Right ventricle myocardium inferior (tissue), 1 donor: ENCODE data around the gene EXOSC3. TPM values are rescaled to one million over a fixed set of nuclear protein-coding genes. Genes with fewer than 3 reads are reported as not detected.

ENCODE experiments used
- ATAC-seq: fragments of 200-7000 bp; cut with Tn5 transposase; one replicate; pipeline ENCODE4 v1.9.1; 2020; ENCODE audit warnings: mild to moderate bottlenecking, moderate library complexity
- DNase-seq: peaks from one replicate; pipeline ENCODE4 v3.0.0; 2021; ENCODE audit errors: missing footprints
- intact Hi-C: fragments of 100-400 bp; cut with DNase I; formaldehyde crosslinking; loops from one replicate; pipeline ENCODE4 v1.11.0; 2022
- total RNA-seq: library from RNA; stranded (reverse); fragmentation: NEBNext Ultra II Directional; extraction: Animal tissue kit (Norgen Biotek cat#: 25700); gene quantifications from one replicate; pipeline ENCODE4 v1.2.1, GENCODE V29; 2021
- donor health status: DM: no; HTN: yes; CAD: no; lungs with severe emphysema.

Gene EXOSC3
- total RNA-seq, 1 donor from 2014 or later = 17.0 TPM

DNA sequence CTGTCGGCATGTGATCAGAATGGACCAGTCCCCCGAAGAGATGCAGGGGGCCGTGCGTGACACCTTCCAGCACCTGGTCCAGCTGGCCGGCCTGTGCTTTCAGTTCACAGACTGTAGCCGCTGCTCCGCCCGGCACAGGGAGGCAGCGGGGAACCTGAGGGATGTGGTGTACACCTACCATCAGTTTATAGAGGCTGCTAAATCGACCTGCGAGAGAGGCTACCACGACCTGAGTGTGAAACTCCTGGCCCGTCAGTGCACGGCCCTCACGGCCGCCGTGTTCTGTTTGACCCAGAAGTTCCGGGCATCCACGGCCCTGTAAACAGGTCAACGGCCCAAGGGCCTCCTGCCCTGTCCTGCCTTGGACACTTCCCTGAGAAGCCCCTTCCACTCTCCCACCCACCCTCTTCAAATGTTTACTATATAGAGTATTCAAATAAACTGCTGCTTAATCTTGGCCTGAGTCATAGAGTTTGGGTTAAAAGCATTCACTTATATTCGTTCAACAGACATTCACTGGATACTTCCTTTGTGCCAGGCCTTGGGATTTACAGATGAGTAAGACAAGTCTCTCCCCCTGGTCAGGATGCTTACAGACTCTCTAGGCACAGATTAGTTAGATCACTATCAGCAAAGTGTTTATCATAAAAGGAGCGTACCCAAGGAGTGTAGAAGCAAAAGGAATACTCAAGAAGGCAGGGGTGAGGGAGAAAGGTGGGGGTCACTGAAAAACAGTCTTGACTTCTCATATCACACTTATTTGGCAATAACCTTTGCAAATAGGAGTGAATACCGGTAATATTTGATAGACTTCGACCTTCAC lies 38.2 kb downstream of the EXOSC3 start:
- ATAC-seq = no peak
- intact Hi-C loops = loop anchor here (2.0 to 10.0 kb wide), 3 partner anchors 172 to 648 kb away; partner anchors contain the start of genes ALDH1B1 and FBXO10
- no peak for DNase-seq

DNA sequence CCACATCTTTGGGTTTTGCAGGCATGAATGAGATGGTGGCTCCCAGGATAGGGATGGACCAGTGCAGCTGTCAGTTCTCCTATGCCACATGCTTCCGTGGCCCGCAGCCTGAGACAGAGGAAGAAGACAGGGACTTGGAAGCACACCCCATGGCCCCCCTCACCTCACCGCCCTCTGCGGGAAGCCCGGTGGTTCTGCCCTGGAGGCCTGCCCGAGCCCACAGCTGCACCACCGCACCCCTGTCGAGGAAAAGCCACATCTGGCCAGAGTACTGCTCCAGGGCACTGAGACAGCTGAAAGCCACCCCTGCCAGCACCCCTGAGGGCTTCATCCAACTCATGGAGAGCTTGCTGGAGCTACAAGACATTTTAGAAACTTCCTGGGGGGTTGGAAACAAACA lies 38.9 kb downstream of the EXOSC3 start:
- intact Hi-C loops = loop anchor here (2.0 to 10.0 kb wide), 3 partner anchors 171 to 649 kb away; partner anchors contain the start of genes ALDH1B1 and FBXO10
- DNase-seq (no peak), ATAC-seq (no peak)

DNA sequence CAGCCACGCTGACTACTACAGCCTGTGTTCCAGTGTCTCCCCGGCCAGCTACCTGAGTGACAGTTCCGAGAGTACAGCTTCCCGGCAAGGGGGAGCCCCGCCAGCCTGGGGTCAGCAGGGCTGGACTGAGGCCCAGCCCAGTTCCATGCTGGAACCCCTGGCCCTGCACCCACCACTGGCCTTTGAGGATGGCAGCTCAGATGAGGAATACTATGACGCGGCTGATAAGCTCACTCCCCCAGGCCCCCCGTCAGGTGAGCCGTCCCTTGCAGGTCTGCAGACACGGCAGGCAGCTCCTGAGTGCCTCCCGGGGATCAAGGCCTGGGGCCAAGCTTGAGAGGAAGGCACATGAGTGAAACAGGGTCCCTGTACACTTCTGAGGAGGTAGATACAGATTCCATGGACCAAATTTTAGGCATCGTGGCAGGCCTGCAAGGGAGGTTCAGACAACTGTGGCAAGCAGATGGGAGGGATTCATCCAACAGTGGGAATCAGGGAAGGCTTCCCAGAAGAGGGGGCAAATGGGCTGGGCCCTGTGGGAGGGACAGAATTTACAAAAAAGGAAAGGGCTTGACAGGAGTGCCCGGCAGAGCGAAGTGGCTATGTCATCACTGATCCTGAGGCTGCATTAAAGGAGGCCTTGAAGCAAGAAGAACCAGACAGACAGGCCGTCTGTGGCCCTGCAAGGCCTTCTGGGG lies 44.1 kb downstream of the EXOSC3 start:
- intact Hi-C loops = loop anchor here (10.0 kb wide), 2 partner anchors 166 to 654 kb away; partner anchors contain the start of genes ALDH1B1 and FBXO10
- DNase-seq (no peak), ATAC-seq (no peak)

DNA sequence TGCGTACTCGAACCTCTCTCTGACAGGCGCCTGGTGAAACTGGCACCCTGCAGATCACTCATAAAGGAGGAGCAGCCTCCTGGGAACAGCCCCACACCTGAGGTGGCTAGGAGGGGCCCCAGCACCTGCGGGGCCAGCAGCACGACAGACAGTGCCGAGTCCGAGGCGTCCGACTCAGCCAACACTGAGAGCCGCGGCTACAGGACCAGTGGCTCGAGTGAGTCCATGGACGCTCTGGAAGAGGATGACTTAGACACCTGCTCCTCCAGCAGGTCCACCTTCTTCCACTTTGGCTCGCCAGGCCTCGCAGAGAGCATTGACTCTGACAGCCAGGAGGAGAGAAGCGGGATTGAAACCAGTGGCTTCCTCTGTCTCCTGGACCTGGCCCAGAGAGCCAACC lies 44.7 kb downstream of the EXOSC3 start:
- DNase-seq (no peak), ATAC-seq (no peak)
- intact Hi-C loops = loop anchor here (10.0 kb wide), 2 partner anchors 165 to 655 kb away; partner anchors contain the start of genes ALDH1B1 and FBXO10

DNA sequence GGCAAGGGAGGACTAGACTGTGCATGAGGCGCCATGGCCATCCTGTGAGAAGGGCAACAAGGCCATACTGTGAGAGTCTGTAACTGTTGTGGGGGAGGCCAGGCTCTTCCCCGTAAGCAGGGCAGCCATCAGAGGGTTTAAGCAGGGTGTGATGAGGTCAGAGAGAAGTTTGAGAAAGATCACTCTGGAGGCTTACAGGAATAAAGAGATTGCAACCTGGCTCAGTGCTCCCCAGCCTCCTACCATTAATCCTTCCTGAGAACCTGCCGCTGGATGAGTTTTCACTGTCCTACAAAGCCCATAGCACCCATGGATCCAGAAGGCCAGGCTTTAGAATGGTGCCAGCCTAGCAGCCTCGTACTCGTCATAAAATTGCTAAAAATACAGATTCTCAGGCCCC lies 45.6 kb downstream of the EXOSC3 start:
- ATAC-seq = no peak
- no peak for DNase-seq
- intact Hi-C loops = no loop called here

DNA sequence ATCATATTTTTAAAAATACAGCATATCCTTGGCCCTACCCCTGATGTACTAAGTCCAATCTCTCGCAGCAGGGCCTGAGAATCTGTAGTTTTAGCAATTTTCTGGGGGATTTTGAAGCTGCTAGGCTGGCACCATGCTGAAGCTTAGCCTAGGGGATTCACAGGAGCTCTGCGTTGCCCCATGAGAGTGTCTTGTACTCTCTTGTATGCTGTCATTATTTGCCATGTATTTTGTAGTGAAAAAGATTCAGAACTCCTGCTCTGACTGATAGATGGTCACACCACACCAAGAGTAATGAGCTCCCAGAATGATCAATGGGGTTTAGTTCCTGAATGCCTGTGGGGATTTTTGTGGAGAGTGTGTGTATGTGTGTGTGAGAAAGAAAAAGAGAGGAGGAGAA lies 51.9 kb downstream of the EXOSC3 start:
- DNase-seq (no peak), ATAC-seq (no peak)
- intact Hi-C loops = no loop called here

DNA sequence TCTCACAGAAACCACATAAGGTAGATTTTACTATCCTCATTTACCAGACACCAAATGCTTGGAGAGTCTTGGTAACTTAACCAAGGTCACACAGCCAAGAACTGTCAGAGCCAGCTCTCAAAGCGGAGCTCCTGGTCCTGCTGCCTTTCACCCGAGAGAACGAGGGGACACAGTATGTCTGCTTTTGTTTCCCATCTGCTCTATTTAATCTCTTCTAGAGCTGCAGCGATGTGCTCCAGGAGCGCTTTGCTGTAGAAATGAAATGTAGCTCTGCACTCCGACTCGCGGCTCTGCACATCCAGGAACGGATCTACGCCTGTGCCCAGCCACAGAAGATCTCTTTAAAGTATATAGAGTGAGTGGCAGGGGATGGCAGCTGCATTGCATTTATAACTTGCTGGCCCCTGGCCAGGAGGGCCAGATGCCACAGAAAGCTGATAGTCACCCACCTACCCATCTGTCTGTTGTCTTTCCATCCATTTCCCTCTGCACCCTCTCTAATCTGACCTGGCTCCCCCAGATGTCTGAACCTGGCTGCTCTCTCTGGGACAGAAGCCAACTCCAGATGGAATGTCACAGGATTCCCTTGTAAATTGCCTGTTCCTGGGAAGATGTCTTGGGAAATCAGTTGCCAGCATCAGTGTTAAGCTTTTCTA lies 52.6 kb downstream of the EXOSC3 start:
- intact Hi-C loops = no loop called here
- no peak for DNase-seq
- no peak for ATAC-seq

DNA sequence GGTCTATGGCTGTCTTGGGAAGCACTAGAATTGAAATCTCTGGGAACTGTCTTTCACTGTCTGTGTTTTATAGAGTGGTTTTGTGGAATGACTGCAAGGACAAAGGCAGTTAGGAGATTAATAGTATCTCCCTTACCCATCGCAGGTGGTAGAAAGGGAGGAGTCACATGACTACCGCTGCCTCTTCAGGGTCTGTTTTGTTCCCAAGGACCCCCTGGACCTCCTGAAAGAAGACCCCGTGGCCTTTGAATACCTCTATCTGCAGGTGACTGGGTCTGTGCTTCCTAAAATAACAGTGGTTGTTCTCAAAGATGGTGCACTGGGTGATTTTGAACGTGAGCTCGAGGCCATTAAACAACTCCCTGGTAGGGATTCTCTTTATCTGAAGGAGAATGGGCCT lies 54.0 kb downstream of the EXOSC3 start:
- ATAC-seq = no peak
- DNase-seq = no peak
- intact Hi-C loops = no loop called here

DNA sequence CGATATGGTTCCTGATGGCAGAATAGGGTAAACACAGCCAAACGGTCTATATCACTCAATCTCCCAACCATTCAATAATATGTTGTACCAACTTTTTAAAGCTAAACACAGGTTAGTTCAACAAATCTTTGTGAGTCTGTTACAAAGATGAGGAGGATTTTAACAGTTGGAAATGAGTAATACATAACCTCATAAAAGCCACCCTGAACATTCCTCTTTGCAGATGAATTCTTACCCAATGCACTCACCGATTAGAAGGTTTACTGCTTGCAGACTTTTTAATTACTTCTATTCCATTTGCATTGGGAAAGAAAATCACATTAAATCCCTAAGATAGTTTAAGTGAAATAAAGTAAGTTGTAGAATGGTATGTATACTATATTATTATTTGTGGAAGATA lies 54.6 kb downstream of the EXOSC3 start:
- no peak for DNase-seq
- no peak for ATAC-seq
- intact Hi-C loops = no loop called here

Other genes with a start within 250 kb of the EXOSC3 start
- gene FBXO10, start 208.7 kb downstream of the EXOSC3 start, total RNA-seq = 8.4 TPM
- gene TOMM5, start 192.5 kb downstream of the EXOSC3 start, total RNA-seq = 62.3 TPM
- gene FRMPD1, start 134.1 kb downstream of the EXOSC3 start, total RNA-seq = 1.9 TPM
- 3.2 TPM for gene TRMT10B, start 31.3 kb downstream of the EXOSC3 start, total RNA-seq
- 22.3 TPM for gene DCAF10, start 15.7 kb upstream of the EXOSC3 start, total RNA-seq
- gene SLC25A51, start 119.1 kb upstream of the EXOSC3 start, total RNA-seq = 22.0 TPM